Ishikawa (cell line): Measurements from ENCODE around the gene SLC25A34.

Source experiments
- CEBPB ChIP-seq: IDR thresholded peaks from 2 replicates; pipeline ENCODE4 v1.6.1; 2012
- CREB1 ChIP-seq: IDR thresholded peaks from 2 replicates; pipeline ENCODE4 v1.6.1; 2012; ENCODE audit warnings: low read depth
- EGR1 ChIP-seq: IDR thresholded peaks from 2 replicates; pipeline ENCODE4 v1.6.1; 2012
- EP300 ChIP-seq: IDR thresholded peaks from 2 replicates; pipeline ENCODE4 v1.6.1; 2012; ENCODE audit warnings: borderline replicate concordance
- FOXM1 ChIP-seq: IDR thresholded peaks from 2 replicates; pipeline ENCODE4 v1.6.1; 2012; ENCODE audit warnings: low read depth, borderline replicate concordance
- MAX ChIP-seq: IDR thresholded peaks from 2 replicates; pipeline ENCODE4 v1.6.1; 2012
- NFIC ChIP-seq: IDR thresholded peaks from 2 replicates; pipeline ENCODE4 v1.6.1; 2012
- RAD21 ChIP-seq: IDR thresholded peaks from 2 replicates; pipeline ENCODE4 v1.6.1; 2012; ENCODE audit warnings: low read depth
- REST ChIP-seq: IDR thresholded peaks from 2 replicates; pipeline ENCODE4 v1.6.1; 2012; ENCODE audit warnings: low read depth, mild to moderate bottlenecking
- TAF1 ChIP-seq: IDR thresholded peaks from 2 replicates; pipeline ENCODE4 v1.6.1; 2012; ENCODE audit warnings: low read depth, mild to moderate bottlenecking
- TCF12 ChIP-seq: IDR thresholded peaks from 2 replicates; pipeline ENCODE4 v1.6.1; 2012; ENCODE audit warnings: low read depth
- TEAD4 ChIP-seq: IDR thresholded peaks from 2 replicates; pipeline ENCODE4 v1.6.1; 2012
- USF1 ChIP-seq: IDR thresholded peaks from 2 replicates; pipeline ENCODE4 v1.6.1; 2012
- YY1 ChIP-seq: IDR thresholded peaks from 2 replicates; pipeline ENCODE4 v1.6.1; 2012; ENCODE audit warnings: low read depth
- ZBTB7A ChIP-seq: IDR thresholded peaks from 2 replicates; pipeline ENCODE4 v1.6.1; 2012; ENCODE audit warnings: low read depth

SLC25A34 gene

GRCh38 chr1:15727866-15728534 is 8.1 kb upstream of the SLC25A34 start:
- no peak for TF ChIP-seq MAX
- TF ChIP-seq RAD21: no peak
- no peak for TF ChIP-seq CREB1
- TF ChIP-seq ZBTB7A: no peak
- no peak for TF ChIP-seq TCF12
- no peak for TF ChIP-seq EGR1
- no peak for TF ChIP-seq REST
- no peak for TF ChIP-seq YY1
- no peak for TF ChIP-seq NFIC
- no peak for TF ChIP-seq CEBPB
- TF ChIP-seq EP300: no peak
- no peak for TF ChIP-seq USF1
- TF ChIP-seq TEAD4: no peak
- TF ChIP-seq TAF1: no peak

GRCh38 chr1:15728937-15729657 is 7.0 kb upstream of the SLC25A34 start:
- TF ChIP-seq REST (no peak), NFIC (no peak), TCF12 (no peak), EGR1 (no peak), FOXM1 (no peak)

- TF ChIP-seq REST: no peak
- no peak for TF ChIP-seq EGR1
- TF ChIP-seq TCF12: no peak
These were observed 5.6 kb upstream of the SLC25A34 start for GRCh38 chr1:15730423-15730822.

GRCh38 chr1:15730936-15731335 is 5.1 kb upstream of the SLC25A34 start:
- TF ChIP-seq TCF12: no peak
- TF ChIP-seq FOXM1: no peak
- no peak for TF ChIP-seq NFIC
- TF ChIP-seq ZBTB7A: no peak
- no peak for TF ChIP-seq TEAD4
- no peak for TF ChIP-seq USF1
- no peak for TF ChIP-seq MAX
- TF ChIP-seq RAD21: no peak
- TF ChIP-seq EP300: no peak
- no peak for TF ChIP-seq YY1
- no peak for TF ChIP-seq REST
- TF ChIP-seq CEBPB: no peak
- no peak for TF ChIP-seq EGR1
